Fibroblast of lung (primary cell): ENCODE results near the gene LIAS.
"Not testable (repeated sequence)": the region's sequence is repeated elsewhere in the genome, so short reads cannot be mapped to it uniquely, and the experiment has no call there.

ENCODE experiments used
- EZH2 ChIP-seq: IDR thresholded peaks from 2 replicates; pipeline ENCODE4 v1.5.1; 2012; ENCODE audit warnings: low read length, control low read depth, mild to moderate bottlenecking; ENCODE audit errors: missing control alignments
- TF ChIP-seq, protein P1 (sequence below), 2 donors: IDR thresholded peaks in 1 of 2; conservative IDR thresholded peaks in 1 of 2; 1 replicate in 1 of 2; 2 replicates in 1 of 2; pipeline ENCODE4 v1.5.1; 2011 to 2012; ENCODE audit warnings: low read length in 2 of 2, control low read depth in 1 of 2, inconsistent platforms in 1 of 2, low read depth in 1 of 2, mild to moderate bottlenecking in 1 of 2

DNA sequence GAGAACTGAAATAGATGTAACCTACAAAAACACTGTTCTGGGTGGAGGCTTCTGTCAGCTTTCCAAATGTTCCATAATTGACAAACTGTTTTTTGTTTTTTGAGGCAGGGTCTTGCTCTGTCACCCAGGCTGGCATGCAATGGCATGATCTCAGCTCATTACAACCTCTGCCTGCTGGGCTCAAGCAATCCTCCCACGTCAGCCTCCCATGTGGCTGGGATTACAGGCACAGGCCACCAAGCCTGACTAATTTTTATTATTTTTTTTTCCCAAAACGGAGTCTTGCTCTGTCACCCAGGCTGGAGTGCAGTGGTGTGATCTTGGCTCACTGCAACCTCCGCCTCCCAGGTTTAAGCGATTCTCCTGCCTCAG is 43.8 kb downstream of the LIAS start:
- TF ChIP-seq, protein P1, sequence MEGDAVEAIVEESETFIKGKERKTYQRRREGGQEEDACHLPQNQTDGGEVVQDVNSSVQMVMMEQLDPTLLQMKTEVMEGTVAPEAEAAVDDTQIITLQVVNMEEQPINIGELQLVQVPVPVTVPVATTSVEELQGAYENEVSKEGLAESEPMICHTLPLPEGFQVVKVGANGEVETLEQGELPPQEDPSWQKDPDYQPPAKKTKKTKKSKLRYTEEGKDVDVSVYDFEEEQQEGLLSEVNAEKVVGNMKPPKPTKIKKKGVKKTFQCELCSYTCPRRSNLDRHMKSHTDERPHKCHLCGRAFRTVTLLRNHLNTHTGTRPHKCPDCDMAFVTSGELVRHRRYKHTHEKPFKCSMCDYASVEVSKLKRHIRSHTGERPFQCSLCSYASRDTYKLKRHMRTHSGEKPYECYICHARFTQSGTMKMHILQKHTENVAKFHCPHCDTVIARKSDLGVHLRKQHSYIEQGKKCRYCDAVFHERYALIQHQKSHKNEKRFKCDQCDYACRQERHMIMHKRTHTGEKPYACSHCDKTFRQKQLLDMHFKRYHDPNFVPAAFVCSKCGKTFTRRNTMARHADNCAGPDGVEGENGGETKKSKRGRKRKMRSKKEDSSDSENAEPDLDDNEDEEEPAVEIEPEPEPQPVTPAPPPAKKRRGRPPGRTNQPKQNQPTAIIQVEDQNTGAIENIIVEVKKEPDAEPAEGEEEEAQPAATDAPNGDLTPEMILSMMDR (conservative IDR thresholded peaks at IDR 0.05 in 1 of 2, IDR thresholded peaks at IDR 0.05 in 1 of 2; ENCODE audit: low read depth in 1 of 2, low read length in 2 of 2): not testable (repeated sequence)
- not testable (repeated sequence) for TF ChIP-seq EZH2
